Astrocyte (in vitro differentiated cells and primary cell): ENCODE data around the gene GSTCD. TPM values are rescaled to one million over a fixed set of nuclear protein-coding genes. Genes with fewer than 3 reads are reported as not detected.

Experiments used
- DNase-seq: peaks from one replicate; pipeline ENCODE4 v3.0.0-alpha.2; 2010; ENCODE audit warnings: low read depth
- FAIRE-seq: peaks from 2 replicates; lab custom pipeline; 2011; peaks lifted over from hg19 to GRCh38; lab: Jason Lieb, UNC
- H2AFZ ChIP-seq: 2 replicates; pipeline ENCODE4 v1.6.0; 2012; ENCODE audit warnings: low read depth, low read length, inconsistent platforms
- H3K27ac ChIP-seq: 2 replicates; pipeline ENCODE4 v1.5.1; 2011; ENCODE audit warnings: low read depth, low read length, inconsistent platforms
- H3K27me3 ChIP-seq: 2 replicates; pipeline ENCODE4 v1.6.0; 2011; ENCODE audit warnings: low read length, inconsistent platforms; ENCODE audit not compliant: insufficient read depth
- H3K36me3 ChIP-seq: 2 replicates; pipeline ENCODE4 v1.5.1; 2011; ENCODE audit warnings: low read length, inconsistent platforms; ENCODE audit not compliant: insufficient read depth
- H3K4me1 ChIP-seq: 2 replicates; pipeline ENCODE4 v1.5.1; 2011; ENCODE audit warnings: low read length, inconsistent platforms; ENCODE audit not compliant: insufficient read depth
- H3K4me2 ChIP-seq: 2 replicates; pipeline ENCODE4 v1.6.0; 2012; ENCODE audit warnings: low read length, inconsistent platforms
- H3K4me3 ChIP-seq: 2 replicates; pipeline ENCODE4 v1.5.1; 2011; ENCODE audit warnings: low read depth, mild to moderate bottlenecking, low read length, inconsistent platforms; ENCODE audit not compliant: insufficient read depth
- H3K79me2 ChIP-seq: 2 replicates; pipeline ENCODE4 v1.6.0; 2012; ENCODE audit warnings: mild to moderate bottlenecking, low read length, inconsistent platforms; ENCODE audit not compliant: insufficient read depth
- H3K9ac ChIP-seq: 2 replicates; pipeline ENCODE4 v1.6.0; 2012; ENCODE audit warnings: mild to moderate bottlenecking, low read length, inconsistent platforms
- H3K9me3 ChIP-seq: 2 replicates; pipeline ENCODE4 v1.5.1; 2012; ENCODE audit warnings: low read depth, mild to moderate bottlenecking, low read length, inconsistent platforms; ENCODE audit not compliant: insufficient read depth
- H4K20me1 ChIP-seq: 2 replicates; pipeline ENCODE4 v1.6.0; 2012; ENCODE audit warnings: low read length, inconsistent platforms; ENCODE audit not compliant: insufficient read depth
- H3K27ac Mint-ChIP-seq: one replicate; pipeline ENCODE4 v1.8.0; 2021; ENCODE audit warnings: mild to moderate bottlenecking, mixed read lengths; ENCODE audit not compliant: unreplicated experiment
- H3K27me3 Mint-ChIP-seq: one replicate; pipeline ENCODE4 v1.8.0; 2021; ENCODE audit warnings: low read depth, mixed read lengths; ENCODE audit not compliant: unreplicated experiment
- H3K36me3 Mint-ChIP-seq: one replicate; pipeline ENCODE4 v1.8.0; 2021; ENCODE audit warnings: low read depth, mixed read lengths; ENCODE audit not compliant: unreplicated experiment
- H3K4me1 Mint-ChIP-seq: one replicate; pipeline ENCODE4 v1.8.0; 2021; ENCODE audit warnings: low read depth, mixed read lengths; ENCODE audit not compliant: unreplicated experiment
- H3K4me3 Mint-ChIP-seq: one replicate; pipeline ENCODE4 v1.8.0; 2021; ENCODE audit warnings: mild to moderate bottlenecking, moderate library complexity, mixed read lengths; ENCODE audit not compliant: unreplicated experiment
- H3K9me3 Mint-ChIP-seq: one replicate; pipeline ENCODE4 v1.8.0; 2021; ENCODE audit warnings: mild to moderate bottlenecking, mixed read lengths; ENCODE audit not compliant: unreplicated experiment
- EZH2 ChIP-seq: IDR thresholded peaks from 2 replicates; pipeline ENCODE4 v1.6.1; 2012; ENCODE audit warnings: mild to moderate bottlenecking, low read length, inconsistent platforms; ENCODE audit not compliant: insufficient read depth
- total RNA-seq: library from RNA; stranded (reverse); gene quantifications from 2 replicates; pipeline ENCODE4 v1.2.1, GENCODE V29; 2021
- TF ChIP-seq, protein P1 (sequence below): IDR thresholded peaks from 2 replicates; pipeline ENCODE4 v1.5.1; 2011; ENCODE audit warnings: low read depth, mild to moderate bottlenecking, inconsistent platforms, low read length, moderate library complexity; ENCODE audit not compliant: insufficient read depth

The GSTCD gene
- total RNA-seq, 1 donor from 2014 or later, result 12.3 TPM

GRCh38 chr4:105710012-105710600 is 1.5 kb downstream of the GSTCD start:
- peak overlapping the region; percentile 93 for H3K4me2 ChIP-seq
- peak overlapping the region; percentile 95 for H3K4me3 ChIP-seq
- FAIRE-seq (no peak), DNase-seq (no peak)
- H3K27ac ChIP-seq, result no peak overlapping the region
- Mint-ChIP-seq H3K4me1 (peaks cover 7% of the 10 kb centered on the region), H3K9me3 (no peaks in the 10 kb centered on the region), H3K36me3 (no peaks in the 10 kb centered on the region), H3K27me3 (no peaks in the 10 kb centered on the region), H3K27ac (no peak overlapping the region), H3K4me3 (peak overlapping the region; percentile 94)
- H3K9me3 ChIP-seq, result no peaks in the 10 kb centered on the region
- H3K27me3 ChIP-seq, result no peaks in the 10 kb centered on the region
- TF ChIP-seq EZH2, result no peak
- TF ChIP-seq, protein P1, sequence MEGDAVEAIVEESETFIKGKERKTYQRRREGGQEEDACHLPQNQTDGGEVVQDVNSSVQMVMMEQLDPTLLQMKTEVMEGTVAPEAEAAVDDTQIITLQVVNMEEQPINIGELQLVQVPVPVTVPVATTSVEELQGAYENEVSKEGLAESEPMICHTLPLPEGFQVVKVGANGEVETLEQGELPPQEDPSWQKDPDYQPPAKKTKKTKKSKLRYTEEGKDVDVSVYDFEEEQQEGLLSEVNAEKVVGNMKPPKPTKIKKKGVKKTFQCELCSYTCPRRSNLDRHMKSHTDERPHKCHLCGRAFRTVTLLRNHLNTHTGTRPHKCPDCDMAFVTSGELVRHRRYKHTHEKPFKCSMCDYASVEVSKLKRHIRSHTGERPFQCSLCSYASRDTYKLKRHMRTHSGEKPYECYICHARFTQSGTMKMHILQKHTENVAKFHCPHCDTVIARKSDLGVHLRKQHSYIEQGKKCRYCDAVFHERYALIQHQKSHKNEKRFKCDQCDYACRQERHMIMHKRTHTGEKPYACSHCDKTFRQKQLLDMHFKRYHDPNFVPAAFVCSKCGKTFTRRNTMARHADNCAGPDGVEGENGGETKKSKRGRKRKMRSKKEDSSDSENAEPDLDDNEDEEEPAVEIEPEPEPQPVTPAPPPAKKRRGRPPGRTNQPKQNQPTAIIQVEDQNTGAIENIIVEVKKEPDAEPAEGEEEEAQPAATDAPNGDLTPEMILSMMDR, result no peak
- peaks cover 12% of the 10 kb centered on the region for H3K4me1 ChIP-seq
- peak overlapping the region; percentile 97 for H3K9ac ChIP-seq
- H2AFZ ChIP-seq, result no peak overlapping the region
- peaks cover 78% of the 10 kb centered on the region for H3K79me2 ChIP-seq
- H3K36me3 ChIP-seq, result no peaks in the 10 kb centered on the region
- H4K20me1 ChIP-seq, result peaks cover 2% of the 10 kb centered on the region

- Histone ChIP-seq H3K27ac (no peak overlapping the region), H4K20me1 (peaks cover 2% of the 10 kb centered on the region), H3K4me1 (peaks cover 12% of the 10 kb centered on the region), H2AFZ (no peak overlapping the region), H3K9ac (no peak overlapping the region), H3K36me3 (no peaks in the 10 kb centered on the region), H3K79me2 (peaks cover 72% of the 10 kb centered on the region), H3K27me3 (no peaks in the 10 kb centered on the region), H3K4me3 (no peak overlapping the region), H3K4me2 (no peak overlapping the region), H3K9me3 (no peaks in the 10 kb centered on the region)
- no peak for DNase-seq
- H3K9me3 Mint-ChIP-seq, result no peaks in the 10 kb centered on the region
- H3K36me3 Mint-ChIP-seq, result no peaks in the 10 kb centered on the region
- no peak overlapping the region for H3K4me3 Mint-ChIP-seq
- peaks cover 7% of the 10 kb centered on the region for H3K4me1 Mint-ChIP-seq
- FAIRE-seq, result no peak
- H3K27me3 Mint-ChIP-seq, result no peaks in the 10 kb centered on the region
- H3K27ac Mint-ChIP-seq, result no peak overlapping the region
- TF ChIP-seq, protein P1, result no peak
- TF ChIP-seq EZH2, result no peak
Observed at GRCh38 chr4:105710678-105711077, 2.1 kb downstream of the GSTCD start.

DNA sequence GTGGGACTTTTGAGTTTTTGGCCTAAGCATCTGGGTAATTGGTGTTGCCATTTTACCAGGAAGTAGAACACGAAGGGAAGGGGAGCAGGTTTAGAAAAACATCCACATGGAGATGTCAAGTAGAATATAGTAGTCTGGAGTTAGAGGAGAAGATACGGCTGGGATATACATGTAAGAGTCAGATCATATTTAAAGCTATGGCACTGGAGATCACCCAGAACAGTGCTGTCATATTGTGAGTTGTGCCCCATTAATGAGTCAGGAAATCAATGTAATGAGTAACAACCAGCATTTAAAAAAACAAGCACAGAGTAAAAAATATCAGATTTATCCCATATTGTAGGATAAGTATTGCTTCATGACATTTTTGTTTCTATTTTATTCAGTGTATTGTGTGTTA is 4.2 kb downstream of the GSTCD start:
- no peak overlapping the region for H3K4me3 Mint-ChIP-seq
- TF ChIP-seq, protein P1, result no peak
- TF ChIP-seq EZH2, result no peak
- Histone ChIP-seq H2AFZ (no peak overlapping the region), H4K20me1 (peaks cover 2% of the 10 kb centered on the region), H3K4me2 (no peak overlapping the region), H3K27ac (no peak overlapping the region), H3K27me3 (no peaks in the 10 kb centered on the region), H3K4me1 (peaks cover 12% of the 10 kb centered on the region), H3K36me3 (no peaks in the 10 kb centered on the region), H3K4me3 (no peak overlapping the region), H3K9ac (no peak overlapping the region), H3K9me3 (no peaks in the 10 kb centered on the region), H3K79me2 (peaks cover 53% of the 10 kb centered on the region)
- no peak for DNase-seq
- H3K4me1 Mint-ChIP-seq, result no peaks in the 10 kb centered on the region
- no peak overlapping the region for H3K27ac Mint-ChIP-seq
- no peak for FAIRE-seq
- H3K36me3 Mint-ChIP-seq, result peaks cover 4% of the 10 kb centered on the region
- H3K27me3 Mint-ChIP-seq, result no peaks in the 10 kb centered on the region
- H3K9me3 Mint-ChIP-seq, result no peaks in the 10 kb centered on the region
